Esophagus muscularis mucosa (tissue), 4 donors: ENCODE data around the gene TRIM36. TPM values are rescaled to one million over a fixed set of nuclear protein-coding genes. Genes with fewer than 3 reads are reported as not detected.

Experiments used
- DNase-seq: peaks from one replicate; pipeline ENCODE4 v3.0.0-alpha.2; 2017; ENCODE audit errors: extremely low spot score
- H3K27ac ChIP-seq, 4 donors: fragments of 200-600 bp; sonication (generic); replicated peaks in 1 of 4; 1 replicate in 3 of 4; 2 replicates in 1 of 4; pipeline ENCODE4 v1.5.1; 2016 to 2019; ENCODE audit warnings: mild to moderate bottlenecking in 1 of 4
- H3K27me3 ChIP-seq, 4 donors: fragments of 200-600 bp; sonication (generic); one replicate each; pipeline versions ENCODE4 v1.5.1 to v1.6.0; 2016 to 2019
- H3K36me3 ChIP-seq, 4 donors: fragments of 200-600 bp; sonication (generic); one replicate each; pipeline ENCODE4 v1.5.1; 2016 to 2019
- H3K4me1 ChIP-seq, 4 donors: fragments of 200-600 bp; sonication (generic); one replicate each; pipeline ENCODE4 v1.5.1; 2016 to 2019
- H3K4me3 ChIP-seq, 4 donors: fragments of 200-600 bp; sonication (generic); 1 replicate in 2 of 4; 2 replicates in 2 of 4; pipeline ENCODE4 v1.5.1; 2016 to 2019; ENCODE audit warnings: mild to moderate bottlenecking in 4 of 4, moderate library complexity in 1 of 4
- H3K9me3 ChIP-seq, 4 donors: fragments of 200-600 bp; sonication (generic); 1 replicate in 3 of 4; 2 replicates in 1 of 4; pipeline ENCODE4 v1.5.1; 2016 to 2019
- CTCF ChIP-seq, 3 experiments: fragments of 200-600 bp in 2 of 3; fragments of 450-650 bp in 1 of 3; sonication (generic) in 2 of 3; IDR thresholded peaks; one replicate each; pipeline ENCODE4 v1.5.1; 2017 to 2019; ENCODE audit warnings: antibody characterized with exemption in 3 of 3, mild to moderate bottlenecking in 2 of 3, moderate library complexity in 1 of 3
- EP300 ChIP-seq: sonication (generic); formaldehyde crosslinking; IDR thresholded peaks from one replicate; pipeline ENCODE4 v1.6.1; 2017; ENCODE audit warnings: antibody characterized with exemption
- POLR2A ChIP-seq: fragments of 450-650 bp; IDR thresholded peaks from one replicate; pipeline ENCODE4 v1.6.1; 2017; ENCODE audit warnings: antibody characterized with exemption, moderate library complexity, mild to moderate bottlenecking, low read depth
- POLR2AphosphoS5 ChIP-seq, 2 donors: sonication (generic); formaldehyde crosslinking; IDR thresholded peaks; one replicate each; pipeline ENCODE4 v1.6.1; 2017; ENCODE audit warnings: antibody characterized with exemption in 2 of 2
- WGBS: methylation state at CpG from one replicate; pipeline ENCODE4 v1.1.5; 2018; 5-methylcytosine and 5-hydroxymethylcytosine counted together
- intact Hi-C: fragments of 100-400 bp; cut with DNase I; formaldehyde crosslinking; loops from one replicate; pipeline ENCODE4 v1.15.1; 2023
- total RNA-seq, 4 donors: library from RNA; depleted of rRNA; stranded (reverse); fragments of >200 nt; gene quantifications; one replicate each; pipeline versions ENCODE4 v1.1.0 to v1.2.1, GENCODE V29; 2016

The TRIM36 gene
- total RNA-seq, 4 donors from 2014 or later, result 1.3 to 5.7 (median 2.8) TPM

DNA sequence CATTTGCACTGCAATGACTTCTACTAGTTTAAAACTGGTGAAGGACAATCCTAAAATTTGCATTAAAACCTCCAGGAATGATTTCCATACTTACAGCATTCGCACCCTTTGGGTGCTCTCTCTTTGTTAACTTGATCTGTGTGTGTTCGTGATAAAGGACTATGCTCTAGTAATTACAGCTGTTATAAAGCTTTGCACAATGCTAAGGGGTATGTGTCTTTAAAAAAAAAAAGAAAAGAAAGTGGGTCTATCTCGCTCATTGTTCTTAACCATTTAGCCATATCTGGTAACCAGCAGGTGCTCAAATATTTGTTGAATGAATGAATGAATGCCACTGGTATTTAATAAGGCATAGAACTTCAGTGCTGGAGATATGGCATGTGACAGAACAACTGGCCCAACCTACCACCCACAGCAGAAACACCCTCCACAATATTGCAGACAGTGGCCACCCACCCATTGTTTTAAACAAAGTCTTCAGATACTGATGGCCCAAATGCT, 8.7 kb downstream of the TRIM36 start:
- Histone ChIP-seq H3K9me3 (no peaks in the 10 kb centered on the region), H3K36me3 (no peaks in the 10 kb centered on the region), H3K27ac (no peak overlapping the region), H3K27me3 (peaks cover 0 to 17% (median 1%) of the 10 kb centered on the region in 4 donors), H3K4me3 (no peak overlapping the region), H3K4me1 (no peaks in the 10 kb centered on the region)
- no peak for DNase-seq
- TF ChIP-seq POLR2AphosphoS5 (IDR thresholded peaks at IDR 0.05) (no peak), CTCF (IDR thresholded peaks at IDR 0.05) (no peak), EP300 (no peak), POLR2A (no peak)
- intact Hi-C loops, result no loop called here
- WGBS, result 90% methylated on average over 3 of the region's 3 CpGs

GRCh38 chr5:115151208-115151805, 18.4 kb downstream of the TRIM36 start:
- peaks cover 0 to 10% (median 0%) of the 10 kb centered on the region in 4 donors for H3K27me3 ChIP-seq
- WGBS, result 87% methylated on average over 6 of the region's 6 CpGs
- intact Hi-C loops, result no loop called here
- no peaks in the 10 kb centered on the region for H3K4me1 ChIP-seq
- TF ChIP-seq POLR2A (no peak), POLR2AphosphoS5 (IDR thresholded peaks at IDR 0.05) (no peak), EP300 (no peak), CTCF (IDR thresholded peaks at IDR 0.05) (no peak)
- H3K9me3 ChIP-seq, result peaks cover 0 to 11% (median 0%) of the 10 kb centered on the region in 4 donors
- H3K27ac ChIP-seq, result no peak overlapping the region
- H3K36me3 ChIP-seq, result no peaks in the 10 kb centered on the region
- no peak for DNase-seq
- no peak overlapping the region for H3K4me3 ChIP-seq

GRCh38 chr5:115150512-115150911, 19.2 kb downstream of the TRIM36 start:
- peaks cover 0 to 11% (median 0%) of the 10 kb centered on the region in 4 donors for H3K9me3 ChIP-seq
- TF ChIP-seq POLR2A (no peak), EP300 (no peak), POLR2AphosphoS5 (IDR thresholded peaks at IDR 0.05) (no peak), CTCF (IDR thresholded peaks at IDR 0.05) (no peak)
- H3K36me3 ChIP-seq, result no peaks in the 10 kb centered on the region
- no peaks in the 10 kb centered on the region for H3K4me1 ChIP-seq
- H3K27me3 ChIP-seq, result peaks cover 0 to 10% (median 0%) of the 10 kb centered on the region in 4 donors
- no peak overlapping the region for H3K4me3 ChIP-seq
- no peak overlapping the region for H3K27ac ChIP-seq
- no peak for DNase-seq
- WGBS, result 82% methylated on average over 5 of the region's 5 CpGs
- intact Hi-C loops, result no loop called here

GRCh38 chr5:115147052-115147451, 22.7 kb downstream of the TRIM36 start:
- intact Hi-C loops, result no loop called here
- WGBS, result 73% methylated on average over 5 of the region's 5 CpGs
- no peak overlapping the region for H3K4me3 ChIP-seq
- H3K27ac ChIP-seq, result no peak overlapping the region
- no peaks in the 10 kb centered on the region for H3K4me1 ChIP-seq
- H3K9me3 ChIP-seq, result peaks cover 0 to 5% (median 0%) of the 10 kb centered on the region in 4 donors
- no peak for DNase-seq
- no peak for TF ChIP-seq POLR2A
- no peak for TF ChIP-seq EP300
- no peak for TF ChIP-seq CTCF (IDR thresholded peaks at IDR 0.05)
- TF ChIP-seq POLR2AphosphoS5 (IDR thresholded peaks at IDR 0.05), result no peak
- H3K27me3 ChIP-seq, result peaks cover 0 to 10% (median 0%) of the 10 kb centered on the region in 4 donors
- H3K36me3 ChIP-seq, result no peaks in the 10 kb centered on the region

DNA sequence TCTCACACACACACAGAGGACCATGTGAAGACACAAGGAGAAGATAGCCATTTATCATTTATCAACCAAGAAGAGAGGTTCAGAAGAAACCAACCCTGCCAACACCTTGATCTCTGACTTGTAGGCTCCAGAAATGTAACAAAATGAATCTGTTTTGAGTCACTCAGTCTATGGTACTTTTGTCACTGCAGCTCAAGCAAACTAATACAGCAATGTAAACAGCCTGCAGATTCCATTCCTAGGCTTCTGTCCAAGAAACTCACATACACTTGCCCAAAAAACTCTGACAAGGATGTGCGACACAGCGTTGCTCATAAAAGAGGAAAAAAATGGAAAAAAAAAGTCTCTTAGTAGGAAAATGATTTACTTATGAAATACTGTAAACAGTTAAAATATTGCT, 33.4 kb downstream of the TRIM36 start:
- Histone ChIP-seq H3K27ac (no peak overlapping the region), H3K4me3 (no peak overlapping the region), H3K4me1 (no peaks in the 10 kb centered on the region), H3K27me3 (no peaks in the 10 kb centered on the region), H3K9me3 (no peaks in the 10 kb centered on the region), H3K36me3 (no peaks in the 10 kb centered on the region)
- TF ChIP-seq POLR2AphosphoS5 (IDR thresholded peaks at IDR 0.05), result no peak
- TF ChIP-seq CTCF (IDR thresholded peaks at IDR 0.05), result no peak
- TF ChIP-seq POLR2A, result no peak
- no peak for TF ChIP-seq EP300
- intact Hi-C loops, result no loop called here
- DNase-seq, result no peak
- WGBS, result 81% methylated on average over 2 of the region's 2 CpGs
